HG02852 (cell line): Measurements from ENCODE around the gene ST8SIA1.

Experiments
- ATAC-seq: cut with Tn5 transposase; IDR thresholded peaks from one replicate; pipeline ENCODE4 v1.9.1; 2021; ENCODE audit warnings: mild to moderate bottlenecking, moderate library complexity; ENCODE audit not compliant: unreplicated experiment

Gene ST8SIA1

GRCh38 chr12:22246217-22246846 lies 88.2 kb downstream of the ST8SIA1 start:
- no peak for ATAC-seq

GRCh38 chr12:22242726-22243125 lies 91.8 kb downstream of the ST8SIA1 start:
- ATAC-seq = no peak

GRCh38 chr12:22238211-22238610 lies 96.3 kb downstream of the ST8SIA1 start:
- no peak for ATAC-seq

GRCh38 chr12:22234561-22234960 lies 99.9 kb downstream of the ST8SIA1 start:
- no peak for ATAC-seq

GRCh38 chr12:22231836-22232235 lies 102.7 kb downstream of the ST8SIA1 start:
- no peak for ATAC-seq

GRCh38 chr12:22231078-22231477 lies 103.4 kb downstream of the ST8SIA1 start:
- no peak for ATAC-seq

- ATAC-seq = no peak
Measured at GRCh38 chr12:22230280-22230794, 104.2 kb downstream of the ST8SIA1 start.

- ATAC-seq = no peak
Measured at GRCh38 chr12:22229652-22230279, 104.7 kb downstream of the ST8SIA1 start.

GRCh38 chr12:22228022-22228875 lies 106.3 kb downstream of the ST8SIA1 start:
- no peak for ATAC-seq

GRCh38 chr12:22223356-22223755 lies 111.2 kb downstream of the ST8SIA1 start:
- no peak for ATAC-seq

GRCh38 chr12:22217556-22217955 lies 117.0 kb downstream of the ST8SIA1 start:
- no peak for ATAC-seq

GRCh38 chr12:22215467-22216253 lies 118.8 kb downstream of the ST8SIA1 start:
- ATAC-seq = no peak

GRCh38 chr12:22211128-22211527 lies 123.4 kb downstream of the ST8SIA1 start:
- ATAC-seq = no peak

- ATAC-seq = no peak
Measured at GRCh38 chr12:22209422-22209821, 125.1 kb downstream of the ST8SIA1 start.

GRCh38 chr12:22206111-22206728 lies 128.3 kb downstream of the ST8SIA1 start:
- ATAC-seq = no peak

GRCh38 chr12:22204391-22204790 lies 130.1 kb downstream of the ST8SIA1 start:
- ATAC-seq = no peak

GRCh38 chr12:22202847-22203246 lies 131.7 kb downstream of the ST8SIA1 start:
- no peak for ATAC-seq

GRCh38 chr12:22201101-22201500 lies 133.4 kb downstream of the ST8SIA1 start:
- ATAC-seq = no peak

GRCh38 chr12:22196236-22196635 lies 138.3 kb downstream of the ST8SIA1 start:
- ATAC-seq = no peak

- ATAC-seq = no peak
Measured at GRCh38 chr12:22190969-22191368, 143.5 kb downstream of the ST8SIA1 start.
